ENCODE data around the gene GARIN5B. TPM values are rescaled to one million over a fixed set of nuclear protein-coding genes. Genes with fewer than 3 reads are reported as not detected.

GARIN5B gene
- total RNA-seq, 1 experiment from 2014 or later, result not detected

Other genes starting within 250 kb of the GARIN5B start
- 26.2 and 30.5 TPM in 2 replicates for gene PPP1R12C, start 245.6 kb downstream of the GARIN5B start, total RNA-seq (2014; rRNA removed; shearing (Covaris generic))
- gene TNNT1, start 214.1 kb downstream of the GARIN5B start, total RNA-seq (2014; rRNA removed; shearing (Covaris generic)), result 599 and 612 TPM in 2 replicates
- gene TNNI3, start 205.5 kb downstream of the GARIN5B start, total RNA-seq (2014; rRNA removed; shearing (Covaris generic)), result 2.4 and 2.5 TPM in 2 replicates
- 9.1 and 14.0 TPM in 2 replicates for gene DNAAF3, start 196.6 kb downstream of the GARIN5B start, total RNA-seq (2014; rRNA removed; shearing (Covaris generic))
- gene SYT5, start 183.0 kb downstream of the GARIN5B start, total RNA-seq (2014; rRNA removed; shearing (Covaris generic)), result 0.36 TPM in 1 of 2 replicates, not detected in the other
- 0.94 and 1.4 TPM in 2 replicates for gene PTPRH, start 153.8 kb downstream of the GARIN5B start, total RNA-seq (2014; rRNA removed; shearing (Covaris generic))
- gene TMEM86B, start 134.5 kb downstream of the GARIN5B start, total RNA-seq (2014; rRNA removed; shearing (Covaris generic)), result 2.3 and 2.5 TPM in 2 replicates
- gene PPP6R1, start 104.2 kb downstream of the GARIN5B start, total RNA-seq (2014; rRNA removed; shearing (Covaris generic)), result 39.5 and 44.9 TPM in 2 replicates
- gene HSPBP1, start 83.2 kb downstream of the GARIN5B start, total RNA-seq (2014; rRNA removed; shearing (Covaris generic)), result 39.3 and 40.8 TPM in 2 replicates
- 13.2 and 15.8 TPM in 2 replicates for gene BRSK1, start 79.3 kb downstream of the GARIN5B start, total RNA-seq (2014; rRNA removed; shearing (Covaris generic))
- not detected in 2 replicates for gene TMEM150B, start 37.9 kb downstream of the GARIN5B start, total RNA-seq (2014; rRNA removed; shearing (Covaris generic))
- gene KMT5C, start 23.4 kb downstream of the GARIN5B start, total RNA-seq (2014; rRNA removed; shearing (Covaris generic)), result 21.2 and 21.6 TPM in 2 replicates
- 0.45 TPM in 1 of 2 replicates, not detected in the other for gene COX6B2, start 8.5 kb downstream of the GARIN5B start, total RNA-seq (2014; rRNA removed; shearing (Covaris generic))
- gene IL11, start 7.2 kb upstream of the GARIN5B start, total RNA-seq (2014; rRNA removed; shearing (Covaris generic)), result 16.7 and 17.8 TPM in 2 replicates
- not detected in 2 replicates for gene TMEM190, start 13.6 kb upstream of the GARIN5B start, total RNA-seq (2014; rRNA removed; shearing (Covaris generic))
- 0.14 and 0.25 TPM in 2 replicates for gene TMEM238, start 21.0 kb upstream of the GARIN5B start, total RNA-seq (2014; rRNA removed; shearing (Covaris generic))
- 612 and 617 TPM in 2 replicates for gene RPL28, start 22.7 kb upstream of the GARIN5B start, total RNA-seq (2014; rRNA removed; shearing (Covaris generic))
- 509 and 566 TPM in 2 replicates for gene UBE2S, start 44.5 kb upstream of the GARIN5B start, total RNA-seq (2014; rRNA removed; shearing (Covaris generic))
- not detected in 2 replicates for gene SHISA7, start 80.0 kb upstream of the GARIN5B start, total RNA-seq (2014; rRNA removed; shearing (Covaris generic))
- 63.2 and 70.8 TPM in 2 replicates for gene ISOC2, start 98.4 kb upstream of the GARIN5B start, total RNA-seq (2014; rRNA removed; shearing (Covaris generic))
- not detected in 2 replicates for gene C19orf85, start 101.5 kb upstream of the GARIN5B start, total RNA-seq (2014; rRNA removed; shearing (Covaris generic))
- gene ZNF628, start 113.4 kb upstream of the GARIN5B start, total RNA-seq (2014; rRNA removed; shearing (Covaris generic)), result 2.9 and 3.6 TPM in 2 replicates
- 22.1 and 25.9 TPM in 2 replicates for gene NAT14, start 121.9 kb upstream of the GARIN5B start, total RNA-seq (2014; rRNA removed; shearing (Covaris generic))
- gene SSC5D, start 125.2 kb upstream of the GARIN5B start, total RNA-seq (2014; rRNA removed; shearing (Covaris generic)), result 3.1 and 3.8 TPM in 2 replicates
- 6.8 and 6.9 TPM in 2 replicates for gene SBK2, start 173.9 kb upstream of the GARIN5B start, total RNA-seq (2014; rRNA removed; shearing (Covaris generic))
- 0.30 and 0.87 TPM in 2 replicates for gene SBK3, start 182.3 kb upstream of the GARIN5B start, total RNA-seq (2014; rRNA removed; shearing (Covaris generic))
- gene ZNF579, start 217.6 kb upstream of the GARIN5B start, total RNA-seq (2014; rRNA removed; shearing (Covaris generic)), result 5.4 and 7.5 TPM in 2 replicates
- gene FIZ1, start 236.3 kb upstream of the GARIN5B start, total RNA-seq (2014; rRNA removed; shearing (Covaris generic)), result 7.9 and 10.3 TPM in 2 replicates
- 2.7 and 3.2 TPM in 2 replicates for gene ZNF524, start 237.0 kb upstream of the GARIN5B start, total RNA-seq (2014; rRNA removed; shearing (Covaris generic))
- gene ZNF865, start 242.4 kb upstream of the GARIN5B start, total RNA-seq (2014; rRNA removed; shearing (Covaris generic)), result 1.7 and 2.0 TPM in 2 replicates

Measured in SJCRH30 (cell line).